Measurements from ENCODE around the gene LAMC3.

DNA sequence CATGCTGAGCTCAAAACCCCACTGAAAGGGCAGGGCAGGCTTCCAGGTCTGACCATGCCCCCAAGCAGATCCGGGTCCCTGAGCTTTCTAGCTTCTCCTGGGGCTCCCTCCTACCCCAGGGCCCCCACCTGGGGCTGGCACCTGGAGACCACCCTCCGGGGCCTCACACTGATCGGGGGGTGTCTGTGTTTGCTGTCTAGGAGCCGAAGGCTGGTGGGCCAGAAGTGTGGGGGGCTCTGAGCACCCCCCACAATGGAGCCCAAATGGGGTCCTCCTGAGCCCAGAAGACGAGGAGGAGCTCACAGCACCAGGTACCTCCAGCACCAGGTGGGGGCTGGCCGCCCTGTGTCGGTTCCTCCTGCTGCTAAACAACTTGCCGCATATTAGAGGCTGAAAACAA lies 39.8 kb downstream of the LAMC3 start:
- TF ChIP-seq, protein P1, sequence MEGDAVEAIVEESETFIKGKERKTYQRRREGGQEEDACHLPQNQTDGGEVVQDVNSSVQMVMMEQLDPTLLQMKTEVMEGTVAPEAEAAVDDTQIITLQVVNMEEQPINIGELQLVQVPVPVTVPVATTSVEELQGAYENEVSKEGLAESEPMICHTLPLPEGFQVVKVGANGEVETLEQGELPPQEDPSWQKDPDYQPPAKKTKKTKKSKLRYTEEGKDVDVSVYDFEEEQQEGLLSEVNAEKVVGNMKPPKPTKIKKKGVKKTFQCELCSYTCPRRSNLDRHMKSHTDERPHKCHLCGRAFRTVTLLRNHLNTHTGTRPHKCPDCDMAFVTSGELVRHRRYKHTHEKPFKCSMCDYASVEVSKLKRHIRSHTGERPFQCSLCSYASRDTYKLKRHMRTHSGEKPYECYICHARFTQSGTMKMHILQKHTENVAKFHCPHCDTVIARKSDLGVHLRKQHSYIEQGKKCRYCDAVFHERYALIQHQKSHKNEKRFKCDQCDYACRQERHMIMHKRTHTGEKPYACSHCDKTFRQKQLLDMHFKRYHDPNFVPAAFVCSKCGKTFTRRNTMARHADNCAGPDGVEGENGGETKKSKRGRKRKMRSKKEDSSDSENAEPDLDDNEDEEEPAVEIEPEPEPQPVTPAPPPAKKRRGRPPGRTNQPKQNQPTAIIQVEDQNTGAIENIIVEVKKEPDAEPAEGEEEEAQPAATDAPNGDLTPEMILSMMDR (IDR thresholded peaks at IDR 0.05; ENCODE audit: insufficient read depth, low read depth, low read length) = no peak
- no peak for TF ChIP-seq EZH2 (IDR thresholded peaks at IDR 0.05; ENCODE audit: insufficient read depth, low read length)

Measured in astrocyte (in vitro differentiated cells and primary cell).